GM19324 (cell line): ENCODE measurements around the gene WDR87.

Source experiments
- ATAC-seq: cut with Tn5 transposase; IDR thresholded peaks from one replicate; pipeline ENCODE4 v1.9.1; 2021; ENCODE audit warnings: mild to moderate bottlenecking, moderate library complexity; ENCODE audit not compliant: unreplicated experiment, low FRiP score

Gene WDR87

GRCh38 chr19:37905946-37906868 lies at the start of gene WDR87:
WDR87 (minus strand) TSS chr19:37906594; CDS start chr19:37898239, 8,355 bp downstream.
- peak; percentile 38 for ATAC-seq

GRCh38 chr19:37955986-37956385 lies 49.6 kb upstream of the WDR87 start:
- no peak for ATAC-seq

GRCh38 chr19:37954421-37954874 lies 48.1 kb upstream of the WDR87 start:
- ATAC-seq, result no peak

GRCh38 chr19:37953918-37954303 lies 47.5 kb upstream of the WDR87 start:
- no peak for ATAC-seq

GRCh38 chr19:37953171-37953917 lies 47.0 kb upstream of the WDR87 start:
- no peak for ATAC-seq

- no peak for ATAC-seq
Observed at GRCh38 chr19:37951816-37952210, 45.4 kb upstream of the WDR87 start.

- no peak for ATAC-seq
Observed at GRCh38 chr19:37950471-37951175, 44.2 kb upstream of the WDR87 start.

GRCh38 chr19:37948362-37948761 lies 42.0 kb upstream of the WDR87 start:
- no peak for ATAC-seq

GRCh38 chr19:37947778-37948177 lies 41.4 kb upstream of the WDR87 start:
- no peak for ATAC-seq

- ATAC-seq, result no peak
Observed at GRCh38 chr19:37946132-37946531, 39.7 kb upstream of the WDR87 start.

- no peak for ATAC-seq
Observed at GRCh38 chr19:37943480-37943879, 37.1 kb upstream of the WDR87 start.

- ATAC-seq, result no peak
Observed at GRCh38 chr19:37942516-37942902, 36.1 kb upstream of the WDR87 start.

- no peak for ATAC-seq
Observed at GRCh38 chr19:37941782-37942515, 35.6 kb upstream of the WDR87 start.

GRCh38 chr19:37938353-37938752 lies 32.0 kb upstream of the WDR87 start:
- no peak for ATAC-seq

GRCh38 chr19:37936886-37937285 lies 30.5 kb upstream of the WDR87 start:
- ATAC-seq, result no peak

- no peak for ATAC-seq
Observed at GRCh38 chr19:37936166-37936565, 29.8 kb upstream of the WDR87 start.

- no peak for ATAC-seq
Observed at GRCh38 chr19:37935341-37935740, 28.9 kb upstream of the WDR87 start.

- ATAC-seq, result no peak
Observed at GRCh38 chr19:37933937-37934358, 27.6 kb upstream of the WDR87 start.

GRCh38 chr19:37932985-37933936 lies 26.9 kb upstream of the WDR87 start:
- ATAC-seq, result no peak
